CD4-positive, alpha-beta T cell treated with Interleukin-6 at 100 ng/mL for 8 hours (primary cell): ENCODE data around the gene LRP1B.

Experiments
- DNase-seq: peaks from one replicate; pipeline ENCODE4 v3.0.0-alpha.2; 2020; ENCODE audit warnings: mixed read lengths, low spot score

Gene LRP1B

GRCh38 chr2:141957321-141957720 is 173.5 kb downstream of the LRP1B start:
- no peak for DNase-seq

GRCh38 chr2:141947396-141948114 is 183.3 kb downstream of the LRP1B start:
- DNase-seq = no peak

GRCh38 chr2:141946016-141946415 is 184.8 kb downstream of the LRP1B start:
- no peak for DNase-seq

GRCh38 chr2:141943918-141944317 is 186.9 kb downstream of the LRP1B start:
- DNase-seq = no peak

GRCh38 chr2:141942006-141942789 is 188.6 kb downstream of the LRP1B start:
- no peak for DNase-seq

GRCh38 chr2:141941210-141941714 is 189.6 kb downstream of the LRP1B start:
- no peak for DNase-seq

- no peak for DNase-seq
Measured at GRCh38 chr2:141940709-141941108, 190.1 kb downstream of the LRP1B start.

GRCh38 chr2:141933226-141933625 is 197.6 kb downstream of the LRP1B start:
- DNase-seq = no peak

GRCh38 chr2:141932261-141932660 is 198.6 kb downstream of the LRP1B start:
- no peak for DNase-seq

- no peak for DNase-seq
Measured at GRCh38 chr2:141931797-141932196, 199.0 kb downstream of the LRP1B start.

- DNase-seq = no peak
Measured at GRCh38 chr2:141930803-141931202, 200.0 kb downstream of the LRP1B start.

GRCh38 chr2:141929331-141930252 is 201.2 kb downstream of the LRP1B start:
- DNase-seq = no peak

- no peak for DNase-seq
Measured at GRCh38 chr2:141928476-141928875, 202.3 kb downstream of the LRP1B start.

- no peak for DNase-seq
Measured at GRCh38 chr2:141927536-141927935, 203.3 kb downstream of the LRP1B start.

GRCh38 chr2:141925511-141925910 is 205.3 kb downstream of the LRP1B start:
- DNase-seq = no peak

GRCh38 chr2:141923657-141924056 is 207.2 kb downstream of the LRP1B start:
- DNase-seq = no peak

GRCh38 chr2:141911485-141912066 is 219.2 kb downstream of the LRP1B start:
- no peak for DNase-seq

- no peak for DNase-seq
Measured at GRCh38 chr2:141906678-141907077, 224.1 kb downstream of the LRP1B start.

GRCh38 chr2:141900826-141901225 is 230.0 kb downstream of the LRP1B start:
- DNase-seq = no peak

- DNase-seq = no peak
Measured at GRCh38 chr2:141899740-141900139, 231.1 kb downstream of the LRP1B start.

GRCh38 chr2:141889788-141890187 is 241.0 kb downstream of the LRP1B start:
- DNase-seq = no peak
